Trophoblast cell (in vitro differentiated cells and primary cell): ENCODE measurements around the gene COX6B1.

Experiments used
- DNase-seq, 2 donors: peaks; one replicate each; pipeline ENCODE4 v3.0.0-alpha.2; 2016
- H2AFZ ChIP-seq: 2 replicates; pipeline ENCODE4 v1.6.1; 2013; ENCODE audit warnings: low read length, moderate library complexity, mild to moderate bottlenecking; ENCODE audit not compliant: insufficient read depth, poor library complexity
- H2AK5ac ChIP-seq: 2 replicates; pipeline ENCODE4 v1.6.1; 2013; ENCODE audit warnings: mild to moderate bottlenecking, low read length
- H2BK120ac ChIP-seq: 2 replicates; pipeline ENCODE4 v1.6.1; 2013; ENCODE audit warnings: low read length, mild to moderate bottlenecking, moderate library complexity; ENCODE audit not compliant: insufficient read depth, poor library complexity
- H2BK12ac ChIP-seq: 2 replicates; pipeline ENCODE4 v1.6.1; 2013; ENCODE audit warnings: mild to moderate bottlenecking, low read length, moderate library complexity
- H2BK5ac ChIP-seq: 2 replicates; pipeline ENCODE4 v1.6.1; 2013; ENCODE audit warnings: low read length, low read depth, moderate library complexity, mild to moderate bottlenecking; ENCODE audit not compliant: poor library complexity
- H3K14ac ChIP-seq: 2 replicates; pipeline ENCODE4 v1.6.1; 2013; ENCODE audit warnings: mild to moderate bottlenecking, low read length
- H3K18ac ChIP-seq: 2 replicates; pipeline ENCODE4 v1.6.1; 2013; ENCODE audit warnings: mild to moderate bottlenecking, low read length
- H3K23ac ChIP-seq: 2 replicates; pipeline ENCODE4 v1.6.1; 2013; ENCODE audit warnings: low read length
- H3K27ac ChIP-seq: 2 replicates; pipeline ENCODE4 v1.5.1; 2013; ENCODE audit warnings: low read depth, mild to moderate bottlenecking, inconsistent platforms, low read length, moderate library complexity
- H3K27me3 ChIP-seq: 2 replicates; pipeline ENCODE4 v1.6.1; 2013; ENCODE audit warnings: inconsistent platforms, mild to moderate bottlenecking, low read length, moderate library complexity; ENCODE audit not compliant: insufficient read depth
- H3K36me3 ChIP-seq, 2 experiments: 1 replicate in 1 of 2; 2 replicates in 1 of 2; pipeline ENCODE4 v1.6.1; 2013; ENCODE audit warnings: low read length in 2 of 2, mild to moderate bottlenecking in 2 of 2, moderate library complexity in 1 of 2; ENCODE audit not compliant: insufficient read depth in 2 of 2, control insufficient read depth in 1 of 2
- H3K4ac ChIP-seq: 2 replicates; pipeline ENCODE4 v1.6.1; 2013; ENCODE audit warnings: low read depth, mild to moderate bottlenecking, low read length, moderate library complexity
- H3K4me1 ChIP-seq, 2 experiments: 1 replicate in 1 of 2; 2 replicates in 1 of 2; pipeline ENCODE4 v1.6.1; 2013; ENCODE audit warnings: low read length in 2 of 2, mild to moderate bottlenecking in 2 of 2, moderate library complexity in 1 of 2; ENCODE audit not compliant: insufficient read depth in 2 of 2, control insufficient read depth in 1 of 2
- H3K4me2 ChIP-seq: 2 replicates; pipeline ENCODE4 v1.6.1; 2013; ENCODE audit warnings: inconsistent platforms, mild to moderate bottlenecking, low read length, moderate library complexity
- H3K4me3 ChIP-seq: 2 replicates; pipeline ENCODE4 v1.5.1; 2013; ENCODE audit warnings: mild to moderate bottlenecking, low read depth, low read length, inconsistent platforms
- H3K79me1 ChIP-seq: one replicate; pipeline ENCODE4 v1.6.1; 2013; ENCODE audit warnings: low read length
- H3K79me2 ChIP-seq: 2 replicates; pipeline ENCODE4 v1.6.1; 2013; ENCODE audit warnings: low read length, mild to moderate bottlenecking; ENCODE audit not compliant: control insufficient read depth, insufficient read depth, poor library complexity
- H3K9ac ChIP-seq: 2 replicates; pipeline ENCODE4 v1.6.1; 2013; ENCODE audit warnings: mild to moderate bottlenecking, low read length
- H3K9me3 ChIP-seq: 2 replicates; pipeline ENCODE4 v1.6.1; 2013; ENCODE audit warnings: low read depth, mild to moderate bottlenecking, control low read depth, inconsistent platforms, low read length; ENCODE audit not compliant: insufficient read depth
- H4K12ac ChIP-seq: 2 replicates; pipeline ENCODE4 v1.6.1; 2013; ENCODE audit warnings: low read depth, mild to moderate bottlenecking, low read length, moderate library complexity
- H4K8ac ChIP-seq: 2 replicates; pipeline ENCODE4 v1.6.1; 2013; ENCODE audit warnings: low read depth, mild to moderate bottlenecking, low read length, moderate library complexity
- H4K91ac ChIP-seq: one replicate; pipeline ENCODE4 v1.6.1; 2013; ENCODE audit warnings: low read depth, mild to moderate bottlenecking, low read length, moderate library complexity
- WGBS: extraction: QIAGEN DNeasy Blood & Tissue Kit; methylation state at CpG from one replicate; pipeline ENCODE4 v1.1.7; 2013; ENCODE audit warnings: missing lambda C conversion rate; ENCODE audit not compliant: insufficient read length, insufficient coverage; ENCODE audit errors: extremely low coverage; 5-methylcytosine and 5-hydroxymethylcytosine counted together

The COX6B1 gene

DNA sequence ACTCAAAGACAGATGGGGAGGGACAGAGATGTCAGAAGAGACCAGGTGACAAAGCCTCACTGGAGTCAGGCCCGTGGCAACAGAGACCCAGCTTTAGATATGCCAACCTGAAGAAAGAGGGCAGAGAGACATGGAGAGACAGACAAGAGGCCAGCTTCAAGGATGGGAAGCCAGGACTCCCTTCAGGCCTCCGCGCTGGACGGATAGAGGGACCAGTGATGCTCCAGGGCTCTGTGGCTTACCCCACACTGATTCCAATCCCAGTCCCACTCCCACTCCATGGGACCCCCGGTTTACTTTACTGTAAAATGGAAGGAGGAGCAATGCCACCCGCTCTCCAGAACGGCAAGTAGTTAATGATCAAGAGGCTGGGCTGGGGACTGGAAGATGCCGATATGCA, 8.3 kb upstream of the COX6B1 start:
- Histone ChIP-seq H2AFZ (no peak overlapping the region), H4K12ac (no peak overlapping the region), H3K23ac (no peak overlapping the region), H2BK5ac (no peak overlapping the region), H3K4me3 (no peak overlapping the region), H4K8ac (no peak overlapping the region), H3K36me3 (peaks cover 28 to 31% of the 10 kb centered on the region in 2 experiments), H2BK120ac (no peak overlapping the region), H3K27me3 (no peaks in the 10 kb centered on the region), H2AK5ac (no peak overlapping the region), H3K4me2 (no peak overlapping the region), H3K18ac (no peak overlapping the region), H3K27ac (no peak overlapping the region), H3K4ac (no peak overlapping the region), H3K9ac (no peak overlapping the region), H3K79me1 (peaks cover 14% of the 10 kb centered on the region), H3K79me2 (peaks cover 2% of the 10 kb centered on the region), H2BK12ac (peak overlapping the region; percentile 29), H3K14ac (no peak overlapping the region), H3K9me3 (peaks cover 3% of the 10 kb centered on the region), H4K91ac (peak overlapping the region; percentile 2), H3K4me1 (peaks cover 17 to 24% of the 10 kb centered on the region in 2 experiments)
- no CpG with 5 or more reads among the region's 8 CpGs for WGBS
- DNase-seq, result no peak

DNA sequence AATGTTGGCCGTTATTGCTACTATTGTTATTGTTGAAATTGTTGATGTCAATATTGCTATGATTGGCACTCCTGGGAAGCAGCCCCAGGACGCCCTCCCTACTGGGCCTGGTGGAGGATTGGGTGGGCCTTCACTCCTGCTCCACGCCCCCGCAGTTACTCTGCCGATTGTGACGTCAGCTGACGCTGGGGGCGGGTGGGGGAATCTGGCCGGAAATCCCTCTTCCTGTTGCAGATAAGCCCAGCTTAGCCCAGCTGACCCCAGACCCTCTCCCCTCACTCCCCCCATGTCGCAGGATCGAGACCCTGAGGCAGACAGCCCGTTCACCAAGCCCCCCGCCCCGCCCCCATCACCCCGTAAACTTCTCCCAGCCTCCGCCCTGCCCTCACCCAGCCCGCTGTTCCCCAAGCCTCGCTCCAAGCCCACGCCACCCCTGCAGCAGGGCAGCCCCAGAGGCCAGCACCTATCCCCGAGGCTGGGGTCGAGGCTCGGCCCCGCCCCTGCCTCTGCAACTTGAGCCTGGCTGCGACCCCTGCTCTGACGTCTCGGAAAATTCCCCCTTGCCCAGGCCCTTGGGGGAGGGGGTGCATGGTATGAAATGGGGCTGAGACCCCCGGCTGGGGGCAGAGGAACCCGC, 6.5 kb upstream of the COX6B1 start, which contains the start of gene ETV2:
Gene ETV2 (plus strand): TSS at position 231 of the 637 bp plus-strand sequence. CDS start 716 bp downstream, outside the sequence.
- H2AK5ac ChIP-seq, result no peak within 1 kb of the TSS
- H3K36me3 ChIP-seq, result peaks cover 15 to 18% of the 10 kb centered on the region in 2 experiments
- H4K8ac ChIP-seq, result peak within 1 kb of the TSS; percentile 50
- H3K4ac ChIP-seq, result no peak within 1 kb of the TSS
- no CpG with 5 or more reads among the region's 28 CpGs for WGBS
- H4K12ac ChIP-seq, result no peak within 1 kb of the TSS
- peak within 1 kb of the TSS; percentile 5 for H2BK120ac ChIP-seq
- H3K9me3 ChIP-seq, result peaks cover 3% of the 10 kb centered on the region
- H3K27me3 ChIP-seq, result no peaks in the 10 kb centered on the region
- peak within 1 kb of the TSS; percentile 21 for H3K4me2 ChIP-seq
- peaks cover 2% of the 10 kb centered on the region for H3K79me2 ChIP-seq
- no peak within 1 kb of the TSS for H2BK5ac ChIP-seq
- no peak for DNase-seq
- H3K4me3 ChIP-seq, result no peak within 1 kb of the TSS
- H2AFZ ChIP-seq, result no peak within 1 kb of the TSS
- H3K79me1 ChIP-seq, result peaks cover 14% of the 10 kb centered on the region
- H3K23ac ChIP-seq, result no peak within 1 kb of the TSS
- H3K14ac ChIP-seq, result no peak within 1 kb of the TSS
- no peak within 1 kb of the TSS for H2BK12ac ChIP-seq
- no peak within 1 kb of the TSS for H3K9ac ChIP-seq
- H3K18ac ChIP-seq, result no peak within 1 kb of the TSS
- peaks cover 17 to 24% of the 10 kb centered on the region in 2 experiments for H3K4me1 ChIP-seq
- H3K27ac ChIP-seq, result no peak within 1 kb of the TSS
- peak within 1 kb of the TSS; percentile 33 for H4K91ac ChIP-seq

DNA sequence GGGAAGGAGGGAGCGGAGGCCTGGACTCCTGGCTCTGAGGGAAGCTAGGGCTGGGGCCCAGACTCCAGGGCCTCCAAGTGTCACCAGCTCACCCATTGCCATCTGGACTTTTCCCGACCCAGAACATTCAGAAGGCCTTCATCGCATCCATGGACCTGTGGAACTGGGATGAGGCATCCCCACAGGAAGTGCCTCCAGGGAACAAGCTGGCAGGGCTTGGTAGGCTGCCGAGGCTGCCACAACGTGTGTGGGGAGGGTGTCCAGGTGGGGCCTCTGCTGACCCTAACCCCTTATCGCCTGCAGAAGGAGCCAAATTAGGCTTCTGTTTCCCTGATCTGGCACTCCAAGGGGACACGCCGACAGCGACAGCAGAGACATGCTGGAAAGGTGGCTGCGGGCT, 5.8 kb upstream of the COX6B1 start:
- peak overlapping the region; percentile 33 for H4K91ac ChIP-seq
- H2BK12ac ChIP-seq, result no peak overlapping the region
- H3K27me3 ChIP-seq, result no peaks in the 10 kb centered on the region
- H3K36me3 ChIP-seq, result peaks cover 8 to 11% of the 10 kb centered on the region in 2 experiments
- H3K9ac ChIP-seq, result no peak overlapping the region
- H4K8ac ChIP-seq, result no peak overlapping the region
- no peak overlapping the region for H3K4me2 ChIP-seq
- H3K4me3 ChIP-seq, result no peak overlapping the region
- DNase-seq, result no peak
- H3K23ac ChIP-seq, result no peak overlapping the region
- H3K27ac ChIP-seq, result no peak overlapping the region
- H3K79me2 ChIP-seq, result peaks cover 2% of the 10 kb centered on the region
- no peak overlapping the region for H4K12ac ChIP-seq
- H2BK5ac ChIP-seq, result no peak overlapping the region
- peaks cover 14% of the 10 kb centered on the region for H3K79me1 ChIP-seq
- H3K14ac ChIP-seq, result no peak overlapping the region
- H3K9me3 ChIP-seq, result peaks cover 3% of the 10 kb centered on the region
- no CpG with 5 or more reads among the region's 10 CpGs for WGBS
- H3K18ac ChIP-seq, result no peak overlapping the region
- no peak overlapping the region for H2AK5ac ChIP-seq
- no peak overlapping the region for H3K4ac ChIP-seq
- H2AFZ ChIP-seq, result no peak overlapping the region
- H3K4me1 ChIP-seq, result peaks cover 17 to 24% of the 10 kb centered on the region in 2 experiments
- no peak overlapping the region for H2BK120ac ChIP-seq

DNA sequence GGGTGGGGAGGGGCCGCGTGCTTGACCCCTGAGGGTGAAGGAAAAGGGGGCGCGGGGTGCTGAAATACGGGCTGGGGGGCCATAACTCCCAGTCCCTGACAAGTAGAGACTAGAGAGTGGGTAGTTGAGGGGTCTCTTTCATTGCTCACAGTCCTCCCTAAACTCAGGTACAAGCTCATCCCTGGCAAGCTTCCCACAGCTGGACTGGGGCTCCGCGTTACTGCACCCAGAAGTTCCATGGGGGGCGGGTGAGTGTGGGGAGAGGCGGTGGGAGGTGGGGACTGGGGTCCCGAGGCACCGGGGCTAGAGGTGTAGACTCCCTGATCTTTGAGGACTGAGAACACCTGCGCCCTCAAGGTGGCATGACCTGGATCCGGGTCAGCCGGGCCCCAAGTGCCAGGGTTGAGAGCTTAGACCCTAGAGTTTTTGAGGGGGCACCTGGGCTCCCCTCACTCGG, 5.3 kb upstream of the COX6B1 start:
- Histone ChIP-seq H3K14ac (peak overlapping the region; percentile 72), H3K36me3 (peaks cover 3 to 6% of the 10 kb centered on the region in 2 experiments), H4K91ac (peak overlapping the region; percentile 88), H2BK120ac (no peak overlapping the region), H3K79me2 (peaks cover 2% of the 10 kb centered on the region), H3K4me1 (peaks cover 17 to 25% of the 10 kb centered on the region in 2 experiments), H4K12ac (peak overlapping the region; percentile 14), H3K23ac (no peak overlapping the region), H3K9me3 (peaks cover 3% of the 10 kb centered on the region), H2BK5ac (no peak overlapping the region), H3K18ac (no peak overlapping the region), H2AFZ (peak overlapping the region; percentile 86), H3K27ac (no peak overlapping the region), H3K27me3 (no peaks in the 10 kb centered on the region), H4K8ac (peak overlapping the region; percentile 97), H3K4ac (no peak overlapping the region), H3K79me1 (peaks cover 14% of the 10 kb centered on the region), H3K4me3 (peak overlapping the region; percentile 66), H2BK12ac (no peak overlapping the region), H3K9ac (no peak overlapping the region), H2AK5ac (no peak overlapping the region), H3K4me2 (peak overlapping the region; percentile 89)
- no CpG with 5 or more reads among the region's 15 CpGs for WGBS
- DNase-seq, result no peak
